GM23338 (cell line): ENCODE measurements around the gene RAI14. TPM values are rescaled to one million over a fixed set of nuclear protein-coding genes. Genes with fewer than 3 reads are reported as not detected.

Experiments
- ATAC-seq: fragments of 200-7000 bp; cut with Tn5 transposase; 3 replicates; pipeline ENCODE4 v1.9.1; 2020
- DNase-seq: peaks from one replicate; pipeline ENCODE4 v3.0.0-alpha.2; 2015; ENCODE audit warnings: low spot score
- H2AFZ ChIP-seq: fragments of 200-600 bp; sonication (generic); 2 replicates; pipeline ENCODE4 v1.8.0; 2016; ENCODE audit warnings: antibody characterized with exemption, mild to moderate bottlenecking, moderate library complexity
- H3F3A ChIP-seq: fragments of 200-600 bp; sonication (generic); replicated peaks from 2 replicates; pipeline ENCODE4 v1.8.0; 2017; ENCODE audit warnings: antibody characterized with exemption, mixed run types, low read depth
- H3K27ac ChIP-seq: fragments of 200-600 bp; sonication (generic); 2 replicates; pipeline ENCODE4 v1.6.1; 2016; ENCODE audit warnings: low read depth
- H3K27me3 ChIP-seq: fragments of 200-600 bp; sonication (generic); 2 replicates; pipeline ENCODE4 v1.8.0; 2016; ENCODE audit warnings: mild to moderate bottlenecking, mixed run types, moderate library complexity; ENCODE audit not compliant: insufficient read depth
- H3K36me3 ChIP-seq: fragments of 200-600 bp; sonication (generic); 2 replicates; pipeline ENCODE4 v1.8.0; 2016; ENCODE audit warnings: mild to moderate bottlenecking; ENCODE audit not compliant: insufficient read depth
- H3K4me1 ChIP-seq: fragments of 200-600 bp; sonication (generic); 2 replicates; pipeline ENCODE4 v1.8.0; 2016; ENCODE audit warnings: mild to moderate bottlenecking, moderate library complexity; ENCODE audit not compliant: insufficient read depth
- H3K4me2 ChIP-seq: fragments of 200-600 bp; sonication (generic); 2 replicates; pipeline ENCODE4 v1.7.1; 2017; ENCODE audit warnings: mixed run types
- H3K4me3 ChIP-seq: fragments of 200-600 bp; sonication (generic); 2 replicates; pipeline ENCODE4 v1.6.1; 2016; ENCODE audit warnings: mixed run types
- H3K79me2 ChIP-seq: fragments of 200-600 bp; sonication (generic); replicated peaks from 2 replicates; pipeline ENCODE4 v1.8.0; 2017; ENCODE audit warnings: mild to moderate bottlenecking; ENCODE audit not compliant: insufficient read depth
- H3K9me2 ChIP-seq: fragments of 200-600 bp; sonication (generic); 2 replicates; pipeline ENCODE4 v1.8.0; 2017; ENCODE audit not compliant: insufficient read depth
- H4K20me1 ChIP-seq: fragments of 200-600 bp; sonication (generic); replicated peaks from 2 replicates; pipeline ENCODE4 v1.8.0; 2017; ENCODE audit warnings: mild to moderate bottlenecking; ENCODE audit not compliant: insufficient read depth
- H3K27ac Mint-ChIP-seq: 2 replicates; pipeline ENCODE4 v1.8.0; 2020; ENCODE audit warnings: inconsistent platforms, mild to moderate bottlenecking, moderate library complexity, mixed read lengths
- H3K27me3 Mint-ChIP-seq: 3 replicates; pipeline ENCODE4 v1.8.0; 2022; ENCODE audit warnings: low read depth, mild to moderate bottlenecking, moderate library complexity, mixed read lengths, inconsistent platforms; ENCODE audit not compliant: insufficient read depth, poor library complexity
- H3K36me3 Mint-ChIP-seq: 3 replicates; pipeline ENCODE4 v1.8.0; 2021; ENCODE audit warnings: low read depth, mild to moderate bottlenecking, inconsistent platforms, moderate library complexity, mixed read lengths
- H3K4me1 Mint-ChIP-seq: 3 replicates; pipeline ENCODE4 v1.8.0; 2020; ENCODE audit warnings: mild to moderate bottlenecking, inconsistent platforms, mixed read lengths
- H3K4me3 Mint-ChIP-seq: 3 replicates; pipeline ENCODE4 v1.8.0; 2021; ENCODE audit warnings: moderate library complexity, mild to moderate bottlenecking, inconsistent platforms, mixed read lengths
- H3K9me3 Mint-ChIP-seq: 3 replicates; pipeline ENCODE4 v1.8.0; 2020; ENCODE audit warnings: moderate library complexity, mild to moderate bottlenecking, inconsistent platforms, mixed read lengths
- CTCF ChIP-seq, 2 experiments: fragments of 200-600 bp in 1 of 2; sonication (generic) in 1 of 2; conservative IDR thresholded peaks; 2 replicates each; pipeline versions ENCODE4 v1.5.1 to v1.6.1; 2016 to 2017; ENCODE audit warnings: antibody characterized with exemption in 2 of 2, low read depth in 2 of 2, mild to moderate bottlenecking in 2 of 2, moderate library complexity in 1 of 2
- EZH2 ChIP-seq: fragments of 200-600 bp; sonication (generic); IDR thresholded peaks from one replicate; pipeline ENCODE4 v1.8.0; 2017; ENCODE audit warnings: antibody characterized with exemption, mild to moderate bottlenecking, low read depth; ENCODE audit not compliant: unreplicated experiment
- EZH2phosphoT487 ChIP-seq: fragments of 200-600 bp; sonication (generic); IDR thresholded peaks from one replicate; pipeline ENCODE4 v1.8.1; 2018; ENCODE audit warnings: antibody characterized with exemption; ENCODE audit not compliant: unreplicated experiment
- POLR2AphosphoS5 ChIP-seq: IDR thresholded peaks from 2 replicates; pipeline ENCODE4 v1.6.1; 2016; ENCODE audit warnings: antibody characterized with exemption, low read depth
- STAT1 ChIP-seq: IDR thresholded peaks from one replicate; pipeline ENCODE4 v1.6.1; 2016; ENCODE audit warnings: antibody characterized with exemption; ENCODE audit not compliant: unreplicated experiment
- ZNF114 ChIP-seq: fragments of 250-450 bp; sonication (Bioruptor Pico); IDR thresholded peaks from 2 replicates; pipeline ENCODE4 v1.5.0; 2020; ENCODE audit warnings: mild to moderate bottlenecking, moderate library complexity
- ZNF331 ChIP-seq: fragments of 250-450 bp; sonication (Bioruptor Pico); IDR thresholded peaks from 2 replicates; pipeline ENCODE4 v1.5.0; 2020; ENCODE audit warnings: low read depth, mild to moderate bottlenecking, moderate library complexity
- ZNF462 ChIP-seq: fragments of 250-450 bp; sonication (Bioruptor Pico); IDR thresholded peaks from 2 replicates; pipeline ENCODE4 v1.5.0; 2020; ENCODE audit warnings: mild to moderate bottlenecking, moderate library complexity
- polyA plus RNA-seq: library from polyadenylated mRNA; unstranded; fragments of >200 nt; fragmentation: Nextera tagmentation; extraction: Ambion mirVana; gene quantifications from 2 replicates; pipeline ENCODE4 v1.2.1, GENCODE V29; 2016
- total RNA-seq: library from RNA; depleted of rRNA; stranded (reverse); fragments of >200 nt; shearing (Covaris generic); gene quantifications from 2 replicates; pipeline ENCODE4 v1.2.3, GENCODE V29; 2014
- TF ChIP-seq, protein P1 (sequence below): IDR thresholded peaks from one replicate; pipeline ENCODE4 v1.6.1; 2018; ENCODE audit warnings: antibody characterized with exemption; ENCODE audit not compliant: unreplicated experiment
- TF ChIP-seq, protein P2 (sequence below): IDR thresholded peaks from 2 replicates; pipeline ENCODE4 v1.6.1; 2016; ENCODE audit warnings: antibody characterized with exemption

The RAI14 gene
- total and polyA plus RNA-seq, 2 experiments from 2014 or later, result 58.8 to 95.8 TPM

DNA sequence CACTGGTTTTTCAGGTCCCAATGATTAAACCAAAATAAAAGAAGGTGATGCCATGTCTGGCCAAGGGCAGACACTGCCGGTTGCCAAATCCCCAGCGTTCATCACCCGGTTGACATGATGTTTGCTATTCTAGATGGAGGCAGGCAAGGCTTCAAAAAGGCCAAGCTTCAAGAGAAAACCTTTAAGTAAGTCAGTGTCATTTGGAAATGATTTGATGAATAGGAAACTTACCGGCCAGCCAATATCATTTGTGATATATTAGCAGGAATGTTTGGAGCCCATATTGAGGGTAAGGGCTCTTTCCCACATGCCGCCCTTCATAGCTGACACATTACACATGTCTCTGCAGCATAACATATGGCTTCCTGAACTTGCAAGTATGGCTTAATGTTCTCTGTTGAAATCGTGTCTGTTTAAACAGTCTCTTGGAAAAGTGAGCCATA, 93.3 kb downstream of the RAI14 start (continued):
- no peak for TF ChIP-seq CTCF (conservative IDR thresholded peaks at IDR 0.05; ENCODE audit: low read depth in 2 of 2)
- no peak for TF ChIP-seq POLR2AphosphoS5
- no peak for TF ChIP-seq ZNF331 (CRISPR knock-in tag)
- TF ChIP-seq EZH2phosphoT487, result no peak

GRCh38 chr5:34750206-34750605, 94.1 kb downstream of the RAI14 start:
- no peak for ATAC-seq
- Histone ChIP-seq H3K4me2 (no peak overlapping the region), H3K27me3 (no peaks in the 10 kb centered on the region), H3K4me1 (peaks cover 32% of the 10 kb centered on the region), H3K36me3 (peaks cover 3% of the 10 kb centered on the region; the same call in 1 of the 2 replicates), H3K27ac (no peak overlapping the region; the same call in 1 of the 2 replicates), H3K79me2 (peaks cover 96% of the 10 kb centered on the region), H3K4me3 (no peak overlapping the region), H4K20me1 (peaks cover 11% of the 10 kb centered on the region; the same call in 1 of the 2 replicates), H3F3A (no peaks in the 10 kb centered on the region), H3K9me2 (no peaks in the 10 kb centered on the region), H2AFZ (no peak overlapping the region)
- H3K27ac Mint-ChIP-seq, result peak overlapping the region; percentile 24; the same call in 1 of the 2 replicates
- no peaks in the 10 kb centered on the region for H3K9me3 Mint-ChIP-seq
- no peak for DNase-seq
- H3K27me3 Mint-ChIP-seq, result peaks cover 2% of the 10 kb centered on the region
- H3K36me3 Mint-ChIP-seq, result peaks cover 14% of the 10 kb centered on the region; the same call in 2 of the 3 replicates
- no peak overlapping the region for H3K4me3 Mint-ChIP-seq
- peaks cover 28% of the 10 kb centered on the region for H3K4me1 Mint-ChIP-seq
- TF ChIP-seq, protein P1, sequence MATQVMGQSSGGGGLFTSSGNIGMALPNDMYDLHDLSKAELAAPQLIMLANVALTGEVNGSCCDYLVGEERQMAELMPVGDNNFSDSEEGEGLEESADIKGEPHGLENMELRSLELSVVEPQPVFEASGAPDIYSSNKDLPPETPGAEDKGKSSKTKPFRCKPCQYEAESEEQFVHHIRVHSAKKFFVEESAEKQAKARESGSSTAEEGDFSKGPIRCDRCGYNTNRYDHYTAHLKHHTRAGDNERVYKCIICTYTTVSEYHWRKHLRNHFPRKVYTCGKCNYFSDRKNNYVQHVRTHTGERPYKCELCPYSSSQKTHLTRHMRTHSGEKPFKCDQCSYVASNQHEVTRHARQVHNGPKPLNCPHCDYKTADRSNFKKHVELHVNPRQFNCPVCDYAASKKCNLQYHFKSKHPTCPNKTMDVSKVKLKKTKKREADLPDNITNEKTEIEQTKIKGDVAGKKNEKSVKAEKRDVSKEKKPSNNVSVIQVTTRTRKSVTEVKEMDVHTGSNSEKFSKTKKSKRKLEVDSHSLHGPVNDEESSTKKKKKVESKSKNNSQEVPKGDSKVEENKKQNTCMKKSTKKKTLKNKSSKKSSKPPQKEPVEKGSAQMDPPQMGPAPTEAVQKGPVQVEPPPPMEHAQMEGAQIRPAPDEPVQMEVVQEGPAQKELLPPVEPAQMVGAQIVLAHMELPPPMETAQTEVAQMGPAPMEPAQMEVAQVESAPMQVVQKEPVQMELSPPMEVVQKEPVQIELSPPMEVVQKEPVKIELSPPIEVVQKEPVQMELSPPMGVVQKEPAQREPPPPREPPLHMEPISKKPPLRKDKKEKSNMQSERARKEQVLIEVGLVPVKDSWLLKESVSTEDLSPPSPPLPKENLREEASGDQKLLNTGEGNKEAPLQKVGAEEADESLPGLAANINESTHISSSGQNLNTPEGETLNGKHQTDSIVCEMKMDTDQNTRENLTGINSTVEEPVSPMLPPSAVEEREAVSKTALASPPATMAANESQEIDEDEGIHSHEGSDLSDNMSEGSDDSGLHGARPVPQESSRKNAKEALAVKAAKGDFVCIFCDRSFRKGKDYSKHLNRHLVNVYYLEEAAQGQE, result no peak
- TF ChIP-seq, protein P2, sequence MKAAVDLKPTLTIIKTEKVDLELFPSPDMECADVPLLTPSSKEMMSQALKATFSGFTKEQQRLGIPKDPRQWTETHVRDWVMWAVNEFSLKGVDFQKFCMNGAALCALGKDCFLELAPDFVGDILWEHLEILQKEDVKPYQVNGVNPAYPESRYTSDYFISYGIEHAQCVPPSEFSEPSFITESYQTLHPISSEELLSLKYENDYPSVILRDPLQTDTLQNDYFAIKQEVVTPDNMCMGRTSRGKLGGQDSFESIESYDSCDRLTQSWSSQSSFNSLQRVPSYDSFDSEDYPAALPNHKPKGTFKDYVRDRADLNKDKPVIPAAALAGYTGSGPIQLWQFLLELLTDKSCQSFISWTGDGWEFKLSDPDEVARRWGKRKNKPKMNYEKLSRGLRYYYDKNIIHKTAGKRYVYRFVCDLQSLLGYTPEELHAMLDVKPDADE, result no peak
- no peak for TF ChIP-seq ZNF114 (CRISPR knock-in tag)
- no peak for TF ChIP-seq ZNF462 (CRISPR knock-in tag)
- TF ChIP-seq ZNF331 (CRISPR knock-in tag), result no peak
- no peak for TF ChIP-seq STAT1
- TF ChIP-seq EZH2phosphoT487, result no peak
- TF ChIP-seq EZH2, result no peak
